ENCODE measurements around the gene CCDC88C.
A peak's percentile ranks its signal among the peaks of the same experiment; 100 is the strongest.

Gene CCDC88C

DNA sequence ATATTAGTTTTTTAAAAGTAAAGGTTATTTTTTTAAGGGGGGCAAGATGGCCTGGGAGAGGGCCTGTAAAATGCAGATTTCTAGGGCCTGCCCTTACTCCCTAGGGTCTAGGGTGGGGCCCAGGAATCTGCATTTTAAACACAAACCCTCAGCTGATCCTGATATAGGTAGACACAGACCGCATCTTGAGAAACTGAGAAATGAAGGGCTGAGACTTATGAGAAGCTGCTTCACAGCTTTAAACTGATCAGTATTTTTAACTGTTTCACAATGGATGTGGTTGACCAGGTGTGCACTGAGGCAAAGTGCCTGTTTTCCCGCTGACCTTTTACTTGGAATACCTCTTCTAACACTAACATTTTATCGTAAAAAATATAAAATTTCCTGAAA is 84.0 kb downstream of the CCDC88C start:
- H3K9me3 ChIP-seq (ENCODE audit: control extremely low read depth in 1 of 5, control insufficient read depth in 4 of 5, insufficient read depth in 2 of 5, low read depth in 1 of 5, low read length in 4 of 5) = no peaks in the 10 kb centered on the region
- POLR2A ChIA-PET = no interaction called here
- WGBS (ENCODE audit: insufficient coverage) = 97% methylated on average over 3 of the region's 3 CpGs
- no peaks in the 10 kb centered on the region for H3K27me3 ChIP-seq (replicated peaks in 2 of 5; ENCODE audit: control insufficient read depth in 4 of 5, insufficient read depth in 5 of 5, low read length in 4 of 5)
- H3K4me1 ChIP-seq (ENCODE audit: control extremely low read depth in 1 of 4, control insufficient read depth in 4 of 4, insufficient read depth in 4 of 4, low read length in 3 of 4) = peaks cover 6 to 46% (median 40%) of the 10 kb centered on the region in 4 experiments
- no peak for DNase-seq
- CTCF ChIA-PET = interaction anchor here (1.2 to 11.0 kb wide), 2 partner anchors 9 kb away, joined by 4 to 114 read pairs; no protein-coding TSS in a partner anchor
- H3K36me3 ChIP-seq (ENCODE audit: control insufficient read depth in 4 of 4, insufficient read depth in 4 of 4, low read length in 3 of 4) = peaks cover 21 to 58% (median 45%) of the 10 kb centered on the region in 4 experiments
- H3K27ac ChIP-seq (ENCODE audit: insufficient read depth in 1 of 2, low read depth in 1 of 2, low read length in 2 of 2, poor library complexity in 1 of 2, severe bottlenecking in 2 of 2) = no peak overlapping the region
- H3K4me3 ChIP-seq (ENCODE audit: control insufficient read depth in 1 of 7, extremely low read depth in 1 of 7, insufficient read depth in 4 of 7, low read depth in 2 of 7, low read length in 6 of 7) = no peak overlapping the region

DNA sequence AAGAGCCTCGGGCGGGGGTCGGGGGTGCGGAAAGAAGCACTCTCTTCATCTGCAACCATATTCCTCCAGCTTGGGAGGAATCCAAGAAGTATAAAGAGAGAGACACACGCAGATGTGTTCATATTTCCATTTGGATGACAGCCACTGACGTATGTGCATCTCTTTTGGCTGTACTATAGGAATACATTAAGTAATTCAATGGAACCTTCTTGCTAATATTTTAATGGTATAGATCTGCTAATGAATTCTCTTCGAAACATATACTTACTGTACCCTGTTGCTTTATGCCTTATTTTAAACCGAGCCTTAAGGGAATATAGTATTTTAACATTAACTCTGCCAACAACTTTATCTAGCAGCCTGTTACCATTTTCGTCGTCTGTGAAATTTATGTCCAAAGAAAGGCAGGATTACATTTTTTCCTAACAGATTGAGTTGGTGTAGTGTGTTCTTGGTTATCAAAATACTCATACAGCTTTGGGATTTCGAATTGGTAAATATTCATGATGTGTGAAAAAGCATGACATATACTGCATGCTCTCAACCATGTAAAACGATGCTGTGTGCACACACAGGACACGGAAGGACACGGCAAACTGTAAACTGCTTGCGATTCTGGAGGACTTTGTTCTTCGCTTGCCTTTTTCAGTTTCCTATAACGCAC is 84.5 kb downstream of the CCDC88C start:
- Histone ChIP-seq H3K27me3 (replicated peaks in 2 of 5; ENCODE audit: control insufficient read depth in 4 of 5, insufficient read depth in 5 of 5, low read length in 4 of 5) (no peaks in the 10 kb centered on the region), H3K9me3 (ENCODE audit: control extremely low read depth in 1 of 5, control insufficient read depth in 4 of 5, insufficient read depth in 2 of 5, low read depth in 1 of 5, low read length in 4 of 5) (no peaks in the 10 kb centered on the region), H3K36me3 (ENCODE audit: control insufficient read depth in 4 of 4, insufficient read depth in 4 of 4, low read length in 3 of 4) (peaks cover 15 to 57% (median 41%) of the 10 kb centered on the region in 4 experiments), H3K27ac (ENCODE audit: insufficient read depth in 1 of 2, low read depth in 1 of 2, low read length in 2 of 2, poor library complexity in 1 of 2, severe bottlenecking in 2 of 2) (no peak overlapping the region), H3K4me1 (ENCODE audit: control extremely low read depth in 1 of 4, control insufficient read depth in 4 of 4, insufficient read depth in 4 of 4, low read length in 3 of 4) (peaks cover 6 to 49% (median 42%) of the 10 kb centered on the region in 4 experiments), H3K4me3 (ENCODE audit: control insufficient read depth in 1 of 7, extremely low read depth in 1 of 7, insufficient read depth in 4 of 7, low read depth in 2 of 7, low read length in 6 of 7) (no peak overlapping the region)
- no peak for DNase-seq
- ChIA-PET POLR2A (no interaction called here), CTCF (interaction anchor here (1.1 to 11.0 kb wide), 3 partner anchors 10 to 36 kb away, joined by 3 to 114 read pairs (median 5); no protein-coding TSS in a partner anchor)
- no CpG with 5 or more reads among the region's 17 CpGs for WGBS (ENCODE audit: insufficient coverage)

DNA sequence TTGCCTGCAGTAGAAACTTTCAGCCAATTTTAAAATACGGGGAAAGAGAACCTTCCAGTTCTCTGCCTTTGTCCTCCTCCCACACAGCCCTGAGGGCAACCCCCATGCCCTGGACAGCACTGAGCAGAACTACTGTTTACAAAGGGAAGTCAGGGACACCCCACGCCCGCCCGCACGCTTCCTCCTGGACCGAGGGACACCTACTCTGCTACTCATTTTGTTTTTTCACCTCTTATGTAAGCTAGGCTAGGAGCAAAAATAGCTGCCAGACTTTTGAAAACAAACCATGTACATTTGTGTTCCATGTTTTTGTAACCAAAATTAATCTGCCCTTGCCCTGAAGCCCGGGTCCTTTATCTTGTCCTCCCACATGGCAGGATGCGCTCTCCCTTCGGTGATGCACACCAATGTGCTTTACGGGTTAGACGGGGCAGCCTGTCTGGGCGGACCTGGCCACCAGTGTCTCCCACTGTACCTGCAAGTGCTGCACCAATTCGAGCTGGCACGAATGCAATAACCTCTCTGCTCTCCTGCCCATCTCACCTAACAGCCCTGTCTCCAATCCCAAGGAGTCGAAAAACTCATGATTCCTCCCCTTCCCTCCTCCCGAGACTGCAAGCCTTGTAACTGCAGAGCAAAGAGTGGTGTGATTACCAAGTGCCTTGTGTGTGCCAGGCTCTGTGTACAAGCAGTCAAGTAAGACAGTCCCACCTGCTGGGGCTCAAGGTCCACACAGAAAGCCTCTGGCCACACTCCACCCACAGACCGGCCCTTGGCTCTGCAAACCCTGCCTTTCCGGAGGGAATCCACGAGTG is 85.2 kb downstream of the CCDC88C start:
- peaks cover 11 to 57% (median 37%) of the 10 kb centered on the region in 4 experiments for H3K36me3 ChIP-seq (ENCODE audit: control insufficient read depth in 4 of 4, insufficient read depth in 4 of 4, low read length in 3 of 4)
- peak overlapping the region in 2 of 7 experiments; percentile 24 to 35 for H3K4me3 ChIP-seq (ENCODE audit: control insufficient read depth in 1 of 7, extremely low read depth in 1 of 7, insufficient read depth in 4 of 7, low read depth in 2 of 7, low read length in 6 of 7)
- POLR2A ChIA-PET = no interaction called here

DNA sequence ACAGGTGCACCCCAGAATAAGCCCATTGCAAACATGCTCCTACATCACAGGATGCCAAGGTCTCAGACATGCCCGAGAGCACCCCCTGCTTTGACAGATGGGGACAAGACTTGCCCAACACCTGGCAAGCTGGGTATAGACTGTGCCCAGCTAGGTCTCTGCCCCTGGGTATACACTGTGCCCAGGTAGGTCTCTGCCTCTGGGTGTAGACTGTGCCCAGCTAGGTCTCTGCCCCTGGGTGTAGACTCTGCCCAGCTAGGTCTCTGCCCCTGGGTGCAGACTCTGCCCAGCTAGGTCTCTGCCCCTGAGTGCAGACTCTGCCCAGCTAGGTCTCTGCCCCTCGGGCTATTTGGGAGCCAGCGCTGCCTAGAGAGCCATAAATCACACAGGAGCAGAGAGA is 85.9 kb downstream of the CCDC88C start:
- ChIA-PET CTCF (interaction anchor here (1.0 to 11.0 kb wide), 10 partner anchors 8 to 154 kb away, joined by 3 to 114 read pairs (median 4); partner anchors contain the start of gene CCDC88C), POLR2A (no interaction called here)
- Histone ChIP-seq H3K4me1 (ENCODE audit: control extremely low read depth in 1 of 4, control insufficient read depth in 4 of 4, insufficient read depth in 4 of 4, low read length in 3 of 4) (peaks cover 6 to 61% (median 56%) of the 10 kb centered on the region in 4 experiments), H3K9me3 (ENCODE audit: control extremely low read depth in 1 of 5, control insufficient read depth in 4 of 5, insufficient read depth in 2 of 5, low read depth in 1 of 5, low read length in 4 of 5) (no peaks in the 10 kb centered on the region), H3K36me3 (ENCODE audit: control insufficient read depth in 4 of 4, insufficient read depth in 4 of 4, low read length in 3 of 4) (peaks cover 11 to 55% (median 33%) of the 10 kb centered on the region in 4 experiments), H3K27me3 (replicated peaks in 2 of 5; ENCODE audit: control insufficient read depth in 4 of 5, insufficient read depth in 5 of 5, low read length in 4 of 5) (no peaks in the 10 kb centered on the region), H3K27ac (ENCODE audit: insufficient read depth in 1 of 2, low read depth in 1 of 2, low read length in 2 of 2, poor library complexity in 1 of 2, severe bottlenecking in 2 of 2) (no peak overlapping the region), H3K4me3 (ENCODE audit: control insufficient read depth in 1 of 7, extremely low read depth in 1 of 7, insufficient read depth in 4 of 7, low read depth in 2 of 7, low read length in 6 of 7) (peak overlapping the region in 2 of 7 experiments; percentile 24 to 35)
- 21% methylated on average over 2 of the region's 3 CpGs for WGBS (ENCODE audit: insufficient coverage)
- no peak for DNase-seq

More for the DNA sequence above, 85.2 kb downstream of the CCDC88C start:
- Histone ChIP-seq H3K9me3 (ENCODE audit: control extremely low read depth in 1 of 5, control insufficient read depth in 4 of 5, insufficient read depth in 2 of 5, low read depth in 1 of 5, low read length in 4 of 5) (no peaks in the 10 kb centered on the region), H3K27ac (ENCODE audit: insufficient read depth in 1 of 2, low read depth in 1 of 2, low read length in 2 of 2, poor library complexity in 1 of 2, severe bottlenecking in 2 of 2) (no peak overlapping the region), H3K4me1 (ENCODE audit: control extremely low read depth in 1 of 4, control insufficient read depth in 4 of 4, insufficient read depth in 4 of 4, low read length in 3 of 4) (peaks cover 6 to 55% (median 49%) of the 10 kb centered on the region in 4 experiments), H3K27me3 (replicated peaks in 2 of 5; ENCODE audit: control insufficient read depth in 4 of 5, insufficient read depth in 5 of 5, low read length in 4 of 5) (no peaks in the 10 kb centered on the region)
- peak in 2 of 3 donors; percentile 49 to 63 for DNase-seq
- WGBS (ENCODE audit: insufficient coverage) = 40% methylated on average over 16 of the region's 19 CpGs
- CTCF ChIA-PET = interaction anchor here (1.0 to 11.0 kb wide), 9 partner anchors 9 to 155 kb away, joined by 3 to 114 read pairs (median 4); partner anchors contain the start of gene CCDC88C

DNA sequence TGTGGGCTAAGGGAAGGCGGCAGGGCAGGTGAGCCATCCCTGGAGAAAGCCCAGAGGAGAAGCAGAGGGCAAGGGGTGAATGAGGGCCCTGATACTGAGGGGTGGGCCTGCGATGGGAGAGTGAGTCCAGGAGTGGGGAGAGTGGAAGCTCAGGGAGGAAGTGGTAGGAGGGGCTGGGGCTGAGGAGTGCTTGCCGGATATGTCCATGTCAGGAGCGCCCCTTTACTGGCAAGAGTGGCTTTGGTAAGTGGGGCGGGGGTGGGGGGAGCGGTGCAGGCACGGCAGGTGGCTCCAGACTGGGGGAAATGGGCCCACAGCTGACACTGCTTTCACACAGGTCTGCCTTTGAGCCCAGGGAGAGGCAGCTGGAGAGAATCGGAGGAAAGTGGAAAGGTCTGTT is 86.8 kb downstream of the CCDC88C start:
- H3K36me3 ChIP-seq (ENCODE audit: control insufficient read depth in 4 of 4, insufficient read depth in 4 of 4, low read length in 3 of 4) = peaks cover 5 to 53% (median 29%) of the 10 kb centered on the region in 4 experiments

DNA sequence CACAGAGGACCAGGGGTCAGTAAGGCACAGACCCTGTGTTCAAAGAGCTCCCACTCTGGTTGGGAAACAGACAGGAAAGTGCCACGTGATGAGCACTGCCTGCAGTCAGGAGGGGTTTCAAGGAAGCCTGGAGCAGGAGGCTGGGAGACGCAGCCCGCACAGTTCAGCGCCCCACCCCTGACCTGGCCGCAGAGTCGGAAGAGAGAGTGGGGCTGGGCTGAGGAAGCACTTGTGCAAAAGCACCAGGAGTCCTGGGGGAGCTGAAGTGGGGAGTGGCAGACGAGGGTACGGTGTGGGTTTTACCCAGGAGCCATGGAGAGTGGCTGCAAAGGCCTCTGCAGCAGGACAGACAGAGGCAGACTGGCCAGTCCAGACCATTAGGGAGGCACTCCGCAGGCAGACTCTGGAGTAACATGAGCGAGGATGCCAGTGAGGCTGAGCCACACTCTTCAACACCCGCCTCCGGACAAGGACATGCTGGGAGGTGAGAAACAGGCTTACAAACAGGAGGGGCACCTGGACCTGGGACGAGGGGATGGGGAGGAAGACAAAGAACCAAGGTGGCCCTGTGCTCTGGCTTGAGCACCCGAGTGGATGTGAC is 87.4 kb downstream of the CCDC88C start:
- DNase-seq = no peak
- CTCF ChIA-PET = interaction anchor here (0.7 to 11.0 kb wide), 6 partner anchors 11 to 88 kb away, joined by 3 to 114 read pairs (median 6); partner anchors contain the start of gene CCDC88C
- Histone ChIP-seq H3K4me3 (ENCODE audit: control insufficient read depth in 1 of 7, extremely low read depth in 1 of 7, insufficient read depth in 4 of 7, low read depth in 2 of 7, low read length in 6 of 7) (peak overlapping the region in 3 of 7 experiments; percentile 25 to 45 (median 35)), H3K9me3 (ENCODE audit: control extremely low read depth in 1 of 5, control insufficient read depth in 4 of 5, insufficient read depth in 2 of 5, low read depth in 1 of 5, low read length in 4 of 5) (no peaks in the 10 kb centered on the region), H3K4me1 (ENCODE audit: control extremely low read depth in 1 of 4, control insufficient read depth in 4 of 4, insufficient read depth in 4 of 4, low read length in 3 of 4) (peaks cover 6 to 76% (median 67%) of the 10 kb centered on the region in 4 experiments), H3K27ac (ENCODE audit: insufficient read depth in 1 of 2, low read depth in 1 of 2, low read length in 2 of 2, poor library complexity in 1 of 2, severe bottlenecking in 2 of 2) (no peak overlapping the region), H3K27me3 (replicated peaks in 2 of 5; ENCODE audit: control insufficient read depth in 4 of 5, insufficient read depth in 5 of 5, low read length in 4 of 5) (no peaks in the 10 kb centered on the region), H3K36me3 (ENCODE audit: control insufficient read depth in 4 of 4, insufficient read depth in 4 of 4, low read length in 3 of 4) (peaks cover 4 to 52% (median 27%) of the 10 kb centered on the region in 4 experiments)
- 33% methylated on average over 13 of the region's 14 CpGs for WGBS (ENCODE audit: insufficient coverage)
- POLR2A ChIA-PET = no interaction called here

More for the DNA sequence above, 86.8 kb downstream of the CCDC88C start:
- no peaks in the 10 kb centered on the region for H3K27me3 ChIP-seq (replicated peaks in 2 of 5; ENCODE audit: control insufficient read depth in 4 of 5, insufficient read depth in 5 of 5, low read length in 4 of 5)
- H3K4me1 ChIP-seq (ENCODE audit: control extremely low read depth in 1 of 4, control insufficient read depth in 4 of 4, insufficient read depth in 4 of 4, low read length in 3 of 4) = peaks cover 6 to 69% (median 61%) of the 10 kb centered on the region in 4 experiments
- 25% methylated on average over 4 of the region's 8 CpGs for WGBS (ENCODE audit: insufficient coverage)
- no peaks in the 10 kb centered on the region for H3K9me3 ChIP-seq (ENCODE audit: control extremely low read depth in 1 of 5, control insufficient read depth in 4 of 5, insufficient read depth in 2 of 5, low read depth in 1 of 5, low read length in 4 of 5)
- H3K27ac ChIP-seq (ENCODE audit: insufficient read depth in 1 of 2, low read depth in 1 of 2, low read length in 2 of 2, poor library complexity in 1 of 2, severe bottlenecking in 2 of 2) = peak overlapping the region in 1 of 2 experiments; percentile 37
- H3K4me3 ChIP-seq (ENCODE audit: control insufficient read depth in 1 of 7, extremely low read depth in 1 of 7, insufficient read depth in 4 of 7, low read depth in 2 of 7, low read length in 6 of 7) = peak overlapping the region in 2 of 7 experiments; percentile 35 to 48
- POLR2A ChIA-PET = no interaction called here
- CTCF ChIA-PET = interaction anchor here (0.5 to 11.0 kb wide), 8 partner anchors 12 to 97 kb away, joined by 3 to 114 read pairs (median 4); partner anchors contain the start of gene CCDC88C
- peak in 2 of 3 donors; percentile 53 to 58 for DNase-seq

All from common myeloid progenitor, CD34-positive (primary cell).